ENCODE data around the gene SLC41A1.

DNA sequence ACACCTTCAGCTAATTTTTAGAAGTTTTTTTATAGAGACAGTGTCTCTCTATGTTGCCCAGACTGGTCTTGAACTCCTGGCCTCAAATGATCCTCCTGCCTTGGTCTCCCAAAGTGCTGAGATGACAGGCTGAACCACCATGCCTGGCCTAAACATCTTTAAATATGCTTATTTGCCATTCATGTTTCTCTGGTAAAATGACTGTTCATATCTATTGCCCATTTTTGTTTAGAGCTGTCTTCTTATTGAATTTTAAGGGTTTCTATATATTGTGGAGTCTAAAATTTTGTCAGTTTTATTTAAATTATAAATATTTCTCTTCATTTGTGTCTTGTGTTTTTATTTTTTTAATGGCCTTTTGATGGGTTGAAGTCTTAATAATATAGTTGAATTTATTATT, 40.0 kb upstream of the SLC41A1 start:
- TF ChIP-seq, protein P1, sequence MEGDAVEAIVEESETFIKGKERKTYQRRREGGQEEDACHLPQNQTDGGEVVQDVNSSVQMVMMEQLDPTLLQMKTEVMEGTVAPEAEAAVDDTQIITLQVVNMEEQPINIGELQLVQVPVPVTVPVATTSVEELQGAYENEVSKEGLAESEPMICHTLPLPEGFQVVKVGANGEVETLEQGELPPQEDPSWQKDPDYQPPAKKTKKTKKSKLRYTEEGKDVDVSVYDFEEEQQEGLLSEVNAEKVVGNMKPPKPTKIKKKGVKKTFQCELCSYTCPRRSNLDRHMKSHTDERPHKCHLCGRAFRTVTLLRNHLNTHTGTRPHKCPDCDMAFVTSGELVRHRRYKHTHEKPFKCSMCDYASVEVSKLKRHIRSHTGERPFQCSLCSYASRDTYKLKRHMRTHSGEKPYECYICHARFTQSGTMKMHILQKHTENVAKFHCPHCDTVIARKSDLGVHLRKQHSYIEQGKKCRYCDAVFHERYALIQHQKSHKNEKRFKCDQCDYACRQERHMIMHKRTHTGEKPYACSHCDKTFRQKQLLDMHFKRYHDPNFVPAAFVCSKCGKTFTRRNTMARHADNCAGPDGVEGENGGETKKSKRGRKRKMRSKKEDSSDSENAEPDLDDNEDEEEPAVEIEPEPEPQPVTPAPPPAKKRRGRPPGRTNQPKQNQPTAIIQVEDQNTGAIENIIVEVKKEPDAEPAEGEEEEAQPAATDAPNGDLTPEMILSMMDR (IDR thresholded peaks at IDR 0.05): no peak
- no peak for TF ChIP-seq POLR2A (IDR thresholded peaks at IDR 0.05)
